Measurements from ENCODE around the gene NTSR1. TPM values are rescaled to one million over a fixed set of nuclear protein-coding genes. Genes with fewer than 3 reads are reported as not detected.

NTSR1 gene
- total RNA-seq, 6 experiments from 2014 or later = 0.04 to 0.74 (median 0.09) TPM; not detected in 2

DNA sequence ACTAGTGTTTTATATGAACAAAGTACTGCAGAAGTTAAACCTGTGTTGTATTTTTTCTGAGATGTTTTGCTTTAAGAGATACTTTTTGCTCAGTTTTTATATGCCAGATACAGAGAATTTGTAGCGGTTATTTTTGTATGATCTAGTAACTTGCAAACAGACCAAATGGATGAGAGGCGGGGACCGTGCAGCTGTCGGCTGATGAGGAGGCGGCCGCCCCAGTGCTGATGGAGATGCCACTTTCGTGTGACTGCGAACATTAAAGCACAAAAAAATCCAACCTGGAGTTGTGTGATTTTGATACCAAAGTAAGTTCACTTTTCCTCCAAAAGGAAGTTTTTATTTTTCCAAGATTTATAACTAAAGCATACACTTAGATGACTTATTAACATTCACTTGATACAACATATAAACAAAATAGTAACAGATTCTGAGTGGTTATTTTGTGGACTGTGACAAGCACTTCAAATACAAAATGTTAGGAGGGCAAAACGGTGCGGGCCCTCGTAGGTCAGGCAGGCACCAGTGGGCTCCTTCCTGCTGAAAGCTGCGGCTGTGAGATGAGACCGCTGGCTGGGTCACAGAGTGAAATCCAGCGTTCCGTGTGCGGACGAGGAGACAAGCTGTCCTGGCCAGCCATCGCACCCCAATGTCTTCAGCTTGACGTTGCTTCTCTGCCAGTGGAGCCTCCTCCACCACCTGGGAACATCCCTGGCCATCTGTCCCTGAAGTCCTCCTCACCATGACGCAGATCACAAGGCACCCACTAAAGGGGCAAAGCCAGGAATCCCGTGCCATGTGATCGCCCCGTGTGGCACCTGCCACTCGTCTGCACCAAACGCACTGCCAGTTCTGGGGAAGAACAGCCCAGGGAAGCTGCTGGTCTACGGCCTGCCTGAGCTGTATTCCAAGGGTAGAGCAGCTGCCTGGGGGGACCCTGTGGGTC is 92.0 kb downstream of the NTSR1 start:
- Histone ChIP-seq H3K9me3 (no peaks in the 10 kb centered on the region), H3K36me3 (peaks cover 0 to 26% (median 9%) of the 10 kb centered on the region in 4 donors), H3K4me1 (peaks cover 0 to 34% (median 13%) of the 10 kb centered on the region in 4 donors), H3K27me3 (no peaks in the 10 kb centered on the region), H3K4me3 (no peak overlapping the region), H3K27ac (no peak overlapping the region)
- 78% methylated on average over 19 of the region's 26 CpGs for WGBS (ENCODE audit: insufficient coverage, low coverage, low lambda C conversion rate, missing lambda C conversion rate)
- no peak for TF ChIP-seq POLR2A (IDR thresholded peaks at IDR 0.05)
- TF ChIP-seq, protein P1, sequence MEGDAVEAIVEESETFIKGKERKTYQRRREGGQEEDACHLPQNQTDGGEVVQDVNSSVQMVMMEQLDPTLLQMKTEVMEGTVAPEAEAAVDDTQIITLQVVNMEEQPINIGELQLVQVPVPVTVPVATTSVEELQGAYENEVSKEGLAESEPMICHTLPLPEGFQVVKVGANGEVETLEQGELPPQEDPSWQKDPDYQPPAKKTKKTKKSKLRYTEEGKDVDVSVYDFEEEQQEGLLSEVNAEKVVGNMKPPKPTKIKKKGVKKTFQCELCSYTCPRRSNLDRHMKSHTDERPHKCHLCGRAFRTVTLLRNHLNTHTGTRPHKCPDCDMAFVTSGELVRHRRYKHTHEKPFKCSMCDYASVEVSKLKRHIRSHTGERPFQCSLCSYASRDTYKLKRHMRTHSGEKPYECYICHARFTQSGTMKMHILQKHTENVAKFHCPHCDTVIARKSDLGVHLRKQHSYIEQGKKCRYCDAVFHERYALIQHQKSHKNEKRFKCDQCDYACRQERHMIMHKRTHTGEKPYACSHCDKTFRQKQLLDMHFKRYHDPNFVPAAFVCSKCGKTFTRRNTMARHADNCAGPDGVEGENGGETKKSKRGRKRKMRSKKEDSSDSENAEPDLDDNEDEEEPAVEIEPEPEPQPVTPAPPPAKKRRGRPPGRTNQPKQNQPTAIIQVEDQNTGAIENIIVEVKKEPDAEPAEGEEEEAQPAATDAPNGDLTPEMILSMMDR (IDR thresholded peaks at IDR 0.05) = no peak
- intact Hi-C loops (cut with DNase I) = no loop called here
- DNase-seq (no peak), ATAC-seq (no peak)

DNA sequence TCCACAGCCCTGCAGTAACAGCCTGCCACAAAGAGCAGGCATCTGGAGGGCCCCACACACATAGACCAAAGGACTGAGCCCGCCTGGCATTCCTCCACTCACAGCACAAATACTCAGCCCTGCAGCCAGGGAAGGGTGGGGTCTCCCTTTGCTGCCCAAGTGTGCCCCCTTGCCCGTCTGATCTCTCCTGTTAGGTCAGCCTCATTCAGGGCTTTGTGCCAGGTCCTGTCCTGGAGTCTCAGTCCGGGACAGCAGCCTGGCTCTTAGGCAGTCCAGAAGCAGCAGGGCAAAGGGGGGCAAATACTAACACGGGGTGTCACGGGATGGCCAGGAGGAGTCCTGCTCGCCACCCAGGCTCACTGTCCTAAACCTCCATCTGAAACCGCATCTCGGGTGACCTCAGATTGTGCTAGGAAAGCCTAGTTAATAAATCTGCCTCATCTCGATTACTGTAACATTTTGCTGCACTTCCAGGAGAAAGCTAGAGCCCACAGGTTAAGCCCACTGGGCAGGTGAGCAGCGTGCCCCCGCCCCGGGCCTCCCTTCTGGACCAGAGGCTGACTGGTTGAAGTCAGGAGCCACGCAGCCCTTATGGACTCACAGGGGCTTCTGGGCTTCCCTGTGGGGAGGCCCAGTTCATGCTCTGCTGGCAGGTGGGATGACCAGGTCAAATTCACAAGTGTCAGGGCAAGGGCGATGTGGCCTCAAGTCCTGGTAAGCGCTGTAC is 92.8 kb downstream of the NTSR1 start:
- Histone ChIP-seq H3K36me3 (peaks cover 0 to 26% (median 9%) of the 10 kb centered on the region in 4 donors), H3K27me3 (no peaks in the 10 kb centered on the region), H3K4me1 (peaks cover 0 to 36% (median 15%) of the 10 kb centered on the region in 4 donors), H3K27ac (no peak overlapping the region), H3K4me3 (no peak overlapping the region), H3K9me3 (no peaks in the 10 kb centered on the region)
- DNase-seq = no peak
- ATAC-seq = no peak
- TF ChIP-seq POLR2A (IDR thresholded peaks at IDR 0.05) = no peak
- TF ChIP-seq, protein P1 (IDR thresholded peaks at IDR 0.05) = no peak
- intact Hi-C loops (cut with DNase I) = no loop called here
- 33% methylated on average over 1 of the region's 15 CpGs for WGBS (ENCODE audit: insufficient coverage, low coverage, low lambda C conversion rate, missing lambda C conversion rate)

DNA sequence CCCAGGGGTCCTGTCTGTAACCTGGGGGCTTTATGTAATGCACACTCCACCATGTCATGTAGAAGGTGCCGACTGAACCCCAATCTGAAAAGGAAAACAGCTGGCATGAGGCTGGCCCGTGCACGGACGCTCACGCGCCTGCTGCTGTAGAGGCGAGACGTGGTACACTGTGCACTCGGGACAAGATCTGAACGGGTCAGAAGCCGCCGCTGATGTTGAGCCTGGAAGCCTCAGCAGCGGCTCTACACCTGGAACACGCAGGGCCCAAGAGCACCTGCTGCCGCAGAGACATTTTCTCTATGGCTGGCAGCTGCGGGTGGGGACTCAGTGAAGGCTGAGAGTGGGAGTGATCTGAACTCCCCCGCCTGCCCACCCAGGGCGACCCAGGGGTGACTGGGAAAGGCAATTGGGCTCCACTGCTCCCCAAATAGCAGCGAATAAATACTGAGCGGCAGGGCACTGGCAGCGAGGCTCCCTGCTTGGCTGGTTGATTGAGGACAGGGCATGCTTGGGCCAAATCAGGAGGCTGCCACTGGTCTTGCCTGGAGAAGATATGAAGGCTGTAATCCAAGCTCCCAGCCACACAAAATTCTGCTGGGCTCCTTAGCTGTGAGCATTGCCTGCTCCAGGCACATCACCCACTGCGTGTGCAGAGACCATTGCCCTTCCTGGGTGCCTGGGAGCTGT is 93.5 kb downstream of the NTSR1 start:
- TF ChIP-seq, protein P1 (IDR thresholded peaks at IDR 0.05) = no peak
- TF ChIP-seq POLR2A (IDR thresholded peaks at IDR 0.05) = no peak
- H3K27me3 ChIP-seq = no peaks in the 10 kb centered on the region
- 93% methylated on average over 3 of the region's 22 CpGs for WGBS (ENCODE audit: insufficient coverage, low coverage, low lambda C conversion rate, missing lambda C conversion rate)
- H3K27ac ChIP-seq = no peak overlapping the region
- DNase-seq = no peak
- H3K4me1 ChIP-seq = peaks cover 0 to 41% (median 19%) of the 10 kb centered on the region in 4 donors
- H3K4me3 ChIP-seq = no peak overlapping the region
- peaks cover 0 to 26% (median 9%) of the 10 kb centered on the region in 4 donors for H3K36me3 ChIP-seq
- no peak for ATAC-seq
- intact Hi-C loops (cut with DNase I) = no loop called here
- no peaks in the 10 kb centered on the region for H3K9me3 ChIP-seq

DNA sequence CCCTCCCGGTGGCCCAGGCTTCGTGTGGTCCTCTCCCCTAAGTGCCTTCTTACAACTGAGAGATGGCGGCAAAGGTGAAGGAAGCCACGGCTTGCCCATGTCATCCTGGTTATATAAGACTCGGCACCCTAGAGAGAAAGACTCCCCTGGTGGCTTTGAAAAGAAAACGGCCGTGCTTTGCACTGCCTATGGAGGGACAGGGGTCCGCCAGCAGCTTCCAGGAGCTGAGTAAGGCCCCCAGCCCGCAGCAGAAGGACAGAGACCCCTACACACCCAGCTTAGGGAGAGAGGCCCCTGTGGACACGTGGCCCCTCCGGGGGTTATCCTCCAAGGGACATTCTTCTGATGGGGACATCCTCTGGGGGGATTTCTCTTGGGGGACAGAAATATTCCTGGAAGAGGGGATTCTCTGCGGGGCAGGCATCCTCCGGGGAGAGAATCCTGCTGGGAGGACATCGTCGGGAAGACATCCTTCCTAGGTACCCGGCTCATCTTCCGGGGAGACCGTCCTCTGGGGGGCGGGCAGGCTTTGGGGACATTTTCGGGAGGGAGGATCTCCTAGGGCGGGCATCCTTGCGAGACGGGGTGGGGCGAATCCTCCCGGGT is 95.5 kb downstream of the NTSR1 start:
- TF ChIP-seq, protein P1 (IDR thresholded peaks at IDR 0.05) = no peak
- TF ChIP-seq POLR2A (IDR thresholded peaks at IDR 0.05) = no peak
- 27% methylated on average over 8 of the region's 25 CpGs for WGBS (ENCODE audit: insufficient coverage, low coverage, low lambda C conversion rate, missing lambda C conversion rate)
- no peaks in the 10 kb centered on the region for H3K27me3 ChIP-seq
- intact Hi-C loops (cut with DNase I) = no loop called here
- ATAC-seq (no peak), DNase-seq (no peak)
- peak overlapping the region in 1 of 3 donors; percentile 93 for H3K27ac ChIP-seq
- H3K4me1 ChIP-seq = peaks cover 0 to 37% (median 10%) of the 10 kb centered on the region in 4 donors
- H3K4me3 ChIP-seq = peak overlapping the region; percentile 83 to 99 (median 98)
- no peaks in the 10 kb centered on the region for H3K9me3 ChIP-seq
- H3K36me3 ChIP-seq = peaks cover 2 to 37% (median 14%) of the 10 kb centered on the region in 4 donors

Measured in right lobe of liver (tissue), 6 donors.